ENCODE results near the gene MARCHF3. TPM values are rescaled to one million over a fixed set of nuclear protein-coding genes. Genes with fewer than 3 reads are reported as not detected.

Gene MARCHF3
- total RNA-seq, 1 donor from 2014 or later, result 34.5 TPM

DNA sequence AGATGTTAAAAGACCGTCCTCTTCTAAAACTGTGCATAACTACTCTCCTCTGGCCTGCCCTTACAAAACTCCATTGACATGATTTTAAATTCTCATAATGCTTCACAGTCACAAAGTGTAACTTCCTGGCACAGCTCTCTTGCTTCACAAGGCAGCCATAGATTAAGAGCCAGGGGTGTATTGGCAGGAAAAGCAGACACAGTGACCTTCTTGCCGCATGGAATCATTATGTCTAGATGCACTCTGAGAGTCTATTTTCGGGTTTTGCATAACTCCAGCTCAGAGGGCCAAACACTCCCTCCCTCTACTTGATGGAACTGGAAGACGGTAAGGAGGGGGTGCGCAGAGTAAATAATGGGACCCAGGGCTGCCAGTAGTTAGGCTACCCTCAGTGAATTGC, 110.1 kb downstream of the MARCHF3 start:
- Mint-ChIP-seq H3K4me3 (ENCODE audit: unreplicated experiment) (no peak overlapping the region), H3K36me3 (ENCODE audit: unreplicated experiment) (peaks cover 14% of the 10 kb centered on the region), H3K27ac (ENCODE audit: unreplicated experiment) (no peak overlapping the region), H3K27me3 (ENCODE audit: unreplicated experiment) (no peaks in the 10 kb centered on the region), H3K9me3 (ENCODE audit: unreplicated experiment) (no peaks in the 10 kb centered on the region), H3K4me1 (ENCODE audit: unreplicated experiment) (peaks cover 17% of the 10 kb centered on the region)
- TF ChIP-seq, protein P1, sequence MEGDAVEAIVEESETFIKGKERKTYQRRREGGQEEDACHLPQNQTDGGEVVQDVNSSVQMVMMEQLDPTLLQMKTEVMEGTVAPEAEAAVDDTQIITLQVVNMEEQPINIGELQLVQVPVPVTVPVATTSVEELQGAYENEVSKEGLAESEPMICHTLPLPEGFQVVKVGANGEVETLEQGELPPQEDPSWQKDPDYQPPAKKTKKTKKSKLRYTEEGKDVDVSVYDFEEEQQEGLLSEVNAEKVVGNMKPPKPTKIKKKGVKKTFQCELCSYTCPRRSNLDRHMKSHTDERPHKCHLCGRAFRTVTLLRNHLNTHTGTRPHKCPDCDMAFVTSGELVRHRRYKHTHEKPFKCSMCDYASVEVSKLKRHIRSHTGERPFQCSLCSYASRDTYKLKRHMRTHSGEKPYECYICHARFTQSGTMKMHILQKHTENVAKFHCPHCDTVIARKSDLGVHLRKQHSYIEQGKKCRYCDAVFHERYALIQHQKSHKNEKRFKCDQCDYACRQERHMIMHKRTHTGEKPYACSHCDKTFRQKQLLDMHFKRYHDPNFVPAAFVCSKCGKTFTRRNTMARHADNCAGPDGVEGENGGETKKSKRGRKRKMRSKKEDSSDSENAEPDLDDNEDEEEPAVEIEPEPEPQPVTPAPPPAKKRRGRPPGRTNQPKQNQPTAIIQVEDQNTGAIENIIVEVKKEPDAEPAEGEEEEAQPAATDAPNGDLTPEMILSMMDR (IDR thresholded peaks at IDR 0.05), result no peak
- DNase-seq (ENCODE audit: extremely low spot score, unreplicated experiment), result no peak

DNA sequence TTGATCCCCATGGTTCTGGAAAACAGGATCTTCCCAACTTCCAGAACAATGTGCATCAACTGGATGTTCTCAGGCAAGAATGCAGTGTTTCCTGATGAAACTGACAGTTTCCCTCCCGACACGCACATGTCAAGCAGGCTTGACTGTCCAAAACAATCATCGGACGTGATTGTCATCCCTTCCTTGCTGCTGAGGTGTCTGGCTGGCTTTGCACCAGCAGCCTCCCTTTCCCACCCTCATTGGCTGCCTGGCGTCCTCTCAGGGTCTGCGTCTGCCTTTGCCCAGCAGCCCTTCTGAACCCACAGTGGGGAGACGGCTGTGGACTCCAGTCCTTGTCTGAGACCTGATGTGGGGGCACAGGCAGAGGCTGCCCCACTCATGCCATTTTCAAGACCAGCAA, 110.8 kb downstream of the MARCHF3 start:
- no peaks in the 10 kb centered on the region for H3K27me3 Mint-ChIP-seq (ENCODE audit: unreplicated experiment)
- peaks cover 17% of the 10 kb centered on the region for H3K4me1 Mint-ChIP-seq (ENCODE audit: unreplicated experiment)
- H3K9me3 Mint-ChIP-seq (ENCODE audit: unreplicated experiment), result no peaks in the 10 kb centered on the region

DNA sequence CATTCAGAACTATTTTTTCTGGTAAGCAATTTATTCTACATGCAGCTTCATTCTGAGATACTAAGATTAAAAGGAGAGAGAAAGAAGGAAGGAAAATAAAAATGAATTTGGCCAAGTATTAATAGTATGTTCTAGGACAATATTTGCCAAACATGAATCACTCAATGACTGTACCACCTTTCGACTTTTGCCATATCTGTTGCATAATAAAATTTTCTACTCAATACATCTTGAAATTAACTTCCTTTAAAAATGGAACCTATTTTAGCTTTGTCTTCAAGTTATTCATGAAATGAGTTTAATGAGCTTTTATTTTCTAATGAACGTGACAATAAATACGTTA, 111.8 kb downstream of the MARCHF3 start:
- H3K27me3 Mint-ChIP-seq (ENCODE audit: unreplicated experiment), result no peaks in the 10 kb centered on the region
- no peak for DNase-seq (ENCODE audit: extremely low spot score, unreplicated experiment)
- TF ChIP-seq, protein P1 (IDR thresholded peaks at IDR 0.05), result no peak
- H3K4me3 Mint-ChIP-seq (ENCODE audit: unreplicated experiment), result no peak overlapping the region
- peaks cover 18% of the 10 kb centered on the region for H3K36me3 Mint-ChIP-seq (ENCODE audit: unreplicated experiment)
- H3K4me1 Mint-ChIP-seq (ENCODE audit: unreplicated experiment), result peaks cover 17% of the 10 kb centered on the region
- H3K9me3 Mint-ChIP-seq (ENCODE audit: unreplicated experiment), result no peaks in the 10 kb centered on the region
- H3K27ac Mint-ChIP-seq (ENCODE audit: unreplicated experiment), result no peak overlapping the region

More for the DNA sequence above, 110.8 kb downstream of the MARCHF3 start:
- Mint-ChIP-seq H3K4me3 (ENCODE audit: unreplicated experiment) (no peak overlapping the region), H3K36me3 (ENCODE audit: unreplicated experiment) (peaks cover 14% of the 10 kb centered on the region), H3K27ac (ENCODE audit: unreplicated experiment) (no peak overlapping the region)
- no peak for DNase-seq (ENCODE audit: extremely low spot score, unreplicated experiment)
- TF ChIP-seq, protein P1 (IDR thresholded peaks at IDR 0.05), result no peak

DNA sequence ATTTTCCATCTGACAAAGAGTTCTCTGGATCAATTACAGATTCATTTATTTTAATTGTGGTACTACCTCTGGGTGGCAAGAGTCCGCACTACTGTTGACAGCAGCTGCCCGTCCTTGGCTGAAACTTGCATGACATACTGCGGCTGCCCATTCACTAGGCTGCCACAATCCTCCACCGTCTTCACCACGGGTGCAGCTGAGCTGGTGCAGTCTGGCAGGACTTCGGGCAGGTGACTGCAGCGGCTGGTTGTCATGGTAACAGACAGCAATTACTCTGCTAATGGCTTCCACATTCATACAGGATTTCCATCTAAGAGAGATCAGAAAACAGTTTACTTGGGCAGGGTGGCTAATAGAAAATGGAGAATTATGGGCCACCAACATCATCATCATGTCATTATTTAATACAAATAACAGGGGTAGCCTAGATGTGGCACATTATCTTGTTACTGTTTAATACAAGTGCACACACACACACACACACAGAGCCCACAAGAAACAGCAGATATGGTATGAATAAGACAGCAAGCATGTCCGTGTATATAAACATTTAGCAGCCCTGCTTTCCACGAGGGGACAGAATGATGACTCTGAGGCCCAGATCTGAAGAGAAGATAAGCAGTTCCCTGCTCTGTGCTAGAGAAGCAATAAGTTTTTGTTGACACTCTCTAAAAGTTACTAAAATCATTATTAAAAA, 112.3 kb downstream of the MARCHF3 start:
- no peak overlapping the region for H3K4me3 Mint-ChIP-seq (ENCODE audit: unreplicated experiment)
- TF ChIP-seq, protein P1 (IDR thresholded peaks at IDR 0.05), result no peak
- H3K9me3 Mint-ChIP-seq (ENCODE audit: unreplicated experiment), result no peaks in the 10 kb centered on the region
- peaks cover 19% of the 10 kb centered on the region for H3K36me3 Mint-ChIP-seq (ENCODE audit: unreplicated experiment)
- no peak for DNase-seq (ENCODE audit: extremely low spot score, unreplicated experiment)
- no peaks in the 10 kb centered on the region for H3K27me3 Mint-ChIP-seq (ENCODE audit: unreplicated experiment)
- peaks cover 17% of the 10 kb centered on the region for H3K4me1 Mint-ChIP-seq (ENCODE audit: unreplicated experiment)
- H3K27ac Mint-ChIP-seq (ENCODE audit: unreplicated experiment), result no peak overlapping the region

DNA sequence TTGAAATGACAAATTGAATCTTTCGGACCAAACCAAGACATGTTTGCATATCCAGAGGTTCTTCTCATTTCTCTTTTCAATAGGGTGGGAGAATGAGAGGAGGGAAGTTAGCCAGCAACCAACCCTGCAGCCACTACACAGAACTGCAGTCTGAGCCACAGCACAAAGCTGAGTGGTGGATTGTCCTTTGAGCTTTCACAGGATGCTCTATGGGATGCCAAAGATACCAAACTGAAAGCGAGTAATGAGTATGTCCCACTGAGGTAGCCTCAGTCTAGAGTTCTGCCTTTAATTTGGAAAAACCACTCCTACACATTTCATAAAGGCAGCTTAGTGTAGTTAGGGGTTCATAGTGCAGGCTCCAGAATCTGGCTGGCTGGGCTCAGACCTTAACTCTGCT, 114.9 kb downstream of the MARCHF3 start:
- H3K27me3 Mint-ChIP-seq (ENCODE audit: unreplicated experiment), result no peaks in the 10 kb centered on the region
- peaks cover 22% of the 10 kb centered on the region for H3K4me1 Mint-ChIP-seq (ENCODE audit: unreplicated experiment)
- H3K9me3 Mint-ChIP-seq (ENCODE audit: unreplicated experiment), result peaks cover 7% of the 10 kb centered on the region
- no peak overlapping the region for H3K4me3 Mint-ChIP-seq (ENCODE audit: unreplicated experiment)
- H3K27ac Mint-ChIP-seq (ENCODE audit: unreplicated experiment), result no peak overlapping the region
- peaks cover 42% of the 10 kb centered on the region for H3K36me3 Mint-ChIP-seq (ENCODE audit: unreplicated experiment)
- TF ChIP-seq, protein P1 (IDR thresholded peaks at IDR 0.05), result no peak
- no peak for DNase-seq (ENCODE audit: extremely low spot score, unreplicated experiment)
